Measurements from ENCODE around the gene DDO. TPM values are rescaled to one million over a fixed set of nuclear protein-coding genes. Genes with fewer than 3 reads are reported as not detected.

The DDO gene
- total and polyA plus RNA-seq, 2 donors (not counting 3 experiments of a cell fraction or from before 2014, with no cell fraction given): not detected

- Histone ChIP-seq H2AFZ (ENCODE audit: low read depth, low read length) (no peak overlapping the region), H3K4me1 (ENCODE audit: control insufficient read depth, extremely low read depth, insufficient read depth, low read length) (no peaks in the 10 kb centered on the region), H4K20me1 (replicated peaks; ENCODE audit: control insufficient read depth, extremely low read depth, insufficient read depth, low read length) (no peaks in the 10 kb centered on the region), H3K27me3 (ENCODE audit: control insufficient read depth in 2 of 2, insufficient read depth in 2 of 2, low read length in 2 of 2) (peaks cover 4 to 12% of the 10 kb centered on the region in 2 experiments), H3K79me2 (ENCODE audit: control insufficient read depth, insufficient read depth, low read length) (no peaks in the 10 kb centered on the region), H3K9me3 (replicated peaks; ENCODE audit: control insufficient read depth, insufficient read depth, low read length) (no peaks in the 10 kb centered on the region), H3K27ac (ENCODE audit: insufficient read depth, low read depth, low read length) (no peak overlapping the region), H3K36me3 (ENCODE audit: control insufficient read depth in 2 of 2, extremely low read depth in 1 of 2, insufficient read depth in 2 of 2, low read length in 2 of 2) (no peaks in the 10 kb centered on the region), H3K9ac (replicated peaks; ENCODE audit: extremely low read depth, insufficient read depth, low read length) (no peak overlapping the region), H3K4me3 (replicated peaks in 1 of 3; ENCODE audit: insufficient read depth in 1 of 3, low read depth in 1 of 3, low read length in 3 of 3) (no peak overlapping the region), H3K9me1 (replicated peaks; ENCODE audit: control insufficient read depth, extremely low read depth, insufficient read depth, low read length) (no peaks in the 10 kb centered on the region), H3K4me2 (ENCODE audit: insufficient read depth, low read length) (no peak overlapping the region)
- FAIRE-seq (no peak), DNase-seq (ENCODE audit: low read depth, low spot score) (no peak)
- ChIA-PET CTCF (no interaction called here), POLR2A (no interaction called here)
- dilution Hi-C loops (cut with MboI; ENCODE audit: extremely low pct_ligation_motif_present, low sequenced_read_pairs): no loop called here
- no TSS peak for BruUV-seq (replicated peaks)
- no peak for TF ChIP-seq FOS (IDR thresholded peaks at IDR 0.05; ENCODE audit: borderline replicate concordance, insufficient read depth, low read length)
- no peak for TF ChIP-seq CTCF (IDR thresholded peaks at IDR 0.05; ENCODE audit: extremely low read depth in 1 of 2, insufficient read depth in 1 of 2, low read depth in 1 of 2, low read length in 2 of 2)
- TF ChIP-seq EZH2 (IDR thresholded peaks at IDR 0.05; ENCODE audit: borderline replicate concordance, low read depth, low read length, severe bottlenecking): no peak
- intact Hi-C loops (cut with micrococcal nuclease): no loop called here
Observed at GRCh38 chr6:110348961-110349690, 66.2 kb downstream of the DDO start.

- intact Hi-C loops (cut with micrococcal nuclease): no loop called here
- CTCF ChIA-PET: no interaction called here
- TF ChIP-seq CTCF (IDR thresholded peaks at IDR 0.05; ENCODE audit: extremely low read depth in 1 of 2, insufficient read depth in 1 of 2, low read depth in 1 of 2, low read length in 2 of 2) (no peak), EZH2 (IDR thresholded peaks at IDR 0.05; ENCODE audit: borderline replicate concordance, low read depth, low read length, severe bottlenecking) (no peak), GATA2 (IDR thresholded peaks at IDR 0.05; ENCODE audit: insufficient read depth, insufficient read length, low read depth, low read length) (no peak), POLR2A (IDR thresholded peaks at IDR 0.05; ENCODE audit: low read depth, low read length) (no peak), FOS (IDR thresholded peaks at IDR 0.05; ENCODE audit: borderline replicate concordance, insufficient read depth, low read length) (no peak), POLR2AphosphoS5 (IDR thresholded peaks at IDR 0.05; ENCODE audit: insufficient read depth, low read depth, low read length) (no peak), MYC (IDR thresholded peaks at IDR 0.05; ENCODE audit: low read depth, low read length) (no peak)
- no peaks in the 10 kb centered on the region for H3K9me3 ChIP-seq (replicated peaks; ENCODE audit: control insufficient read depth, insufficient read depth, low read length)
- no peak overlapping the region for H3K9ac ChIP-seq (replicated peaks; ENCODE audit: extremely low read depth, insufficient read depth, low read length)
- H2AFZ ChIP-seq (ENCODE audit: low read depth, low read length): no peak overlapping the region
- peaks cover 3 to 5% of the 10 kb centered on the region in 2 experiments for H3K27me3 ChIP-seq (ENCODE audit: control insufficient read depth in 2 of 2, insufficient read depth in 2 of 2, low read length in 2 of 2)
- no peaks in the 10 kb centered on the region for H3K9me1 ChIP-seq (replicated peaks; ENCODE audit: control insufficient read depth, extremely low read depth, insufficient read depth, low read length)
- BruUV-seq (replicated peaks): no TSS peak
- no peaks in the 10 kb centered on the region for H3K36me3 ChIP-seq (ENCODE audit: control insufficient read depth in 2 of 2, extremely low read depth in 1 of 2, insufficient read depth in 2 of 2, low read length in 2 of 2)
- no peaks in the 10 kb centered on the region for H4K20me1 ChIP-seq (replicated peaks; ENCODE audit: control insufficient read depth, extremely low read depth, insufficient read depth, low read length)
- H3K4me3 ChIP-seq (replicated peaks in 1 of 3; ENCODE audit: insufficient read depth in 1 of 3, low read depth in 1 of 3, low read length in 3 of 3): no peak overlapping the region
- no peaks in the 10 kb centered on the region for H3K79me2 ChIP-seq (ENCODE audit: control insufficient read depth, insufficient read depth, low read length)
- H3K27ac ChIP-seq (ENCODE audit: insufficient read depth, low read depth, low read length): no peak overlapping the region
- no peaks in the 10 kb centered on the region for H3K4me1 ChIP-seq (ENCODE audit: control insufficient read depth, extremely low read depth, insufficient read depth, low read length)
- dilution Hi-C loops (cut with MboI; ENCODE audit: extremely low pct_ligation_motif_present, low sequenced_read_pairs): no loop called here
- no peak overlapping the region for H3K4me2 ChIP-seq (ENCODE audit: insufficient read depth, low read length)
- FAIRE-seq (no peak), DNase-seq (ENCODE audit: low read depth, low spot score) (no peak)
- POLR2A ChIA-PET: no interaction called here
Observed at GRCh38 chr6:110345025-110345424, 70.3 kb downstream of the DDO start.
